Stimulated activated CD4-positive, alpha-beta T cell treated with anti-CD3 and anti-CD28 coated beads, Interleukin-4, amount 100 ng/mL, for 1 hour (primary cell): ENCODE results near the gene ZFR2.

Experiments
- DNase-seq: peaks from one replicate; pipeline ENCODE4 v3.0.0-alpha.2; 2020

Gene ZFR2

DNA sequence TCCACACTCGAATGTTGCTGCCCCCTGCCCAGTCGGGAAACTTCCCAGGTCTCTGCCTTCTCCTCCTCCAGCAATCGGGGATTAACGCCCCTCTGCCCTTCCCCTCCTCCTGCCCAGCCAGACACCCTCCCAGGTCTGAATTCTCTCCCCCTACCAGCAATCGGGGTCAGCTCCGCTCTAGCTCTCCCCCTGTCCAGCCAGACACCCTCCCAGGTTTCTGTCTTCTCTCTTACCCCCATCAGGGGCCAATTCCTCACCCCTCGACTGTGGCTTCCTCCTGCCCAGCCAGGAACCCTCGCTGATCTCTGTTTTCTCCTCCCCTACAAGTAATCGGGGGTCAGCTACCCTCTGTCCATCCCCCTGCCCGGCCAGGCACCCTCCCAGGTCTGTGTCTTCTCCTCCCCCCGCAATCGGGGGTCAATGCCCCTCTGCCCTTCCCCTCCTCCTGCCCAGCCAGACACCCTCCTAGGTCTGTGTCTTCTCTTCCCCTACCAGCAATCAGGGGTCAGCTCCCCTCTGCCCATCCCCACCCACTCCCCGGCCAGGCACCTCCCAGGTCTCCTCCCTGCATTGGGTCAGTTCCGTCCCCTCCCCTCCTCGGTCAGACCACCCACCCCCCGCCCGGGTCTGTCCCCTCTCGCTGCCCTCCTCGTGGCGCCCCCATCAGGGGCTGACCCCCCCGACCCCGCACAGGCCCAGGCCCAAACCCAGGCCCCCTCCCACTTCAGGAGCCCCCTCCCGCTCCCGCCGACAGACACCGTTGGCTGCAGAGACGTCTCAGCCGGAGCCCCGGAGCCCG is 668 bp downstream of the ZFR2 start:
- DNase-seq, result no peak

DNA sequence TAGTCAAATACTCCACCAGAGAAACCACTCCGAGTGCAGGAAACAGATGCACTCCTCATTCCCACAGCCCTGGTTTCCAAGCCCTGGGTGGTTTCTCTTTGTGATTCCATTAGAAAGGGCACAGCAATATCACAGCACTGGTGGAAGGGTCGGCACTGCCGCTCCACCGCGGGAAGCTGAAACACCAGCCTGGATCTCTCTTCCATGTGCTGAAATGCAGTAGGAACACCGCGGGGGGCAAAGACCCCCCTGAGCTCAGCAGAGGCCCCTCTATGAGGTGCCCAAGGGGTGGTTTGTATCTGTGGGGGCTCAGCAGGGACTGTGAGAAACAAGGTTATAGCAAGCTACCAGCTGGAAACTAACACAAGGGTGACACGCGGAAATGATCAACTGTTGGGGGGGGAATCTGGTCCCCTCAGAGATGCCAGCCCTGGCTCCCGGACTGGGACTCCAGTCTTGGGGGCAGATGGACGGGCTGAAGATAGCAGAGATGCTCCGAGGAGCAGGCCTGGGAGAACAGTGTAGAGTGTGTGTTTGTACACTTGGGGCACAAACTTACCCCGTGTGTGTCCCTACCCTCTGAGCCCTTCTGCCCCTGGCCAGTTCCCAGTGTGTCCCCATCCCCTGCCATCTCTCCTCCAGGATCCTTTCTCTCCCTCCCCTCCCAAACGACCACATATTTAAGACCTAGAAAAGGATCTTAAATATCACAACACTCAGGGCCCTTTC is 1.8 kb downstream of the ZFR2 start:
- no peak for DNase-seq

DNA sequence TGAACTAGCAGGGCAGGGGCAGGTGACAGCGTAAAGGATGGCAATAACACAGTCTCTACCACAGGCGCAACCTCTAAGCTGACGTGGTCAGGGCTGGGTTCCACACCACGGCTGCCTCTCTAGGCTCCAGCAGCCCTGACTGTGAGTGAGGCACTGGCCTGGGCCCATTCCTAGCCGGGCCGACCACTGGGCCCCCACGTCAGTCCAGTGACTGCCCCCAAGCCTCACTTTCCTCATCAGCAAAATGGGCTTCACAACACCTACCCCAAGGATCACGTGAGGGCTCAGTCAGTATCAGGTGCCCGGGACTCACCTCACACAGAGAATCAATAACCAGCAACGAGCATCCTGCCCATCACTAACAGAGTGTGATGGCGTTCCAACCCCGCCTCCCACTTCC is 5.2 kb downstream of the ZFR2 start:
- no peak for DNase-seq

DNA sequence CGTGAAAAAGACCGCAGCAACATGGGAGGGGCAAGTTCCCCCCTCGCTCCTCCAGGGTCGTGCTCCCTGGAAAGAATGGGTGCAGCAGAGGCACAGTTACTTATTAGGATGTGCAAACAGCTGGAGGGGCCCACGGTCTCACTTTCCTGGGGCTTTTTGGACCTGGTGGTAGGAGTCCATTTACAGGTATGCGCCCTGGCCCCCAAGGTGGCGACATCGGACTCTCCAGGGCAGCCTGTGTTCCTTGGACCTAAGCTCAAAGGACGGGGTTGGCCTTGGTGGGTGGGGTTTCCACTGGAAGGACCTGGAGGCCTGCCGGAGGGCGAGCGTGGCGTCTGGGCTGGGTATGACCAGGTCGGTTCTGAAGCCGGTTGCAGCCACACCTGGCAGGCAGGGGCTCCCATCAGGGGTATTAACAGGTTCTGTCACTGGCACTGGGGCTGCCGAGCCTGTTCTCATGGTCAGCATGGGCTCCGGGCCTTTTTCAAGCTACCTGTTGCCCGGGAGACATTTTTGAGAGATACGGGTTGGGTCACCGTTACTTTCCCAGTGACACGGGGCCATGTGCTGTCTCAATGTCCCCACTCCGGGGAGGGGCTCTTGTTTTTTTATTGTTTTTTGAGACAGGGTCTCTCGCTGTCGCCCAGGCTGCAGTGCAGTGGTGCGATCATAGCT is 5.9 kb downstream of the ZFR2 start:
- DNase-seq, result no peak

DNA sequence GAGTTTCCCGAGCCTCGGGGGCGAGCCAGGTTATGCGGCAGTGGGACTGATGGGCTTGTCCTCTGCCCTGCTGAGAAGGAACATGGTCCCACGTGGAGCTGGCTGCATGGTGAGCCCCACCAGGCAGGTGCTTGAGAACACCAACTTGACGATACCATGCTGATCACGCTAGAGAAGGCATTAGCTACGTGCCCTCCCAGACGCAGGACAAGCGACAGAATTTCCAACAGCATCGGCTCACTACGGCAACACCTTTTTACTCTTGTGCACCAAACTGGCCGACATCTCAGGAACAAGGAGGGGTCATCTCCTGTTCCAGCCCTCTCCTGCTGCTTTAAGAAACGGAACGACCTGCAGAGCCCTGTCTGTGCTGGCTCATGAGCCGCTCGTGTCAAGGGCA is 8.3 kb downstream of the ZFR2 start:
- no peak for DNase-seq

DNA sequence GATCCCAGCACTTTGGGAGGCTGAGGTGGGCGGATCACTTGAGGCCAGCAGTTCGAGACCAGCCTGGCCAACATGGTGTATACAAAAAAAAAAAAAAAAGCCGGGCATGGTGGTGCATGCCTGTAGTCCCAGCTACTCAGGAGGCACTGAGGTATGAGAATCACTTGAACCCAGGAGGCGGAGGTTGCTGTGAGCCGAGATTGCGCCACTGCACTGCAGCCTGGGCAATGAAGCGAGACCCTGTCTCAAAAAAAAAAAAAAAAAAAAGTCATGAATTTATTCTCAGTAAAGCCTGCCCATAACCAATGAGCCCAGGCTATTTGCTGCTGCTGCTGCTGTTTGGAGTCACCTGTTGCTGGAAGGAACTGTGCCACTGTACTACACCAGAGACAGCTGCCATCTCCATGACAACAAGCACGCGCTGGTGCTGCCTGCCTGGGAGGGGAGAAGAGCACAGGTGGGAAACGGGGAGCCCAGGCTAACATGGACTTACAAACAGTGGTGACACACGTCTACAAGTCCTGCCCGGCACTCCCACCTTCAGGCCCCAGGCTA is 11.3 kb downstream of the ZFR2 start:
- no peak for DNase-seq

DNA sequence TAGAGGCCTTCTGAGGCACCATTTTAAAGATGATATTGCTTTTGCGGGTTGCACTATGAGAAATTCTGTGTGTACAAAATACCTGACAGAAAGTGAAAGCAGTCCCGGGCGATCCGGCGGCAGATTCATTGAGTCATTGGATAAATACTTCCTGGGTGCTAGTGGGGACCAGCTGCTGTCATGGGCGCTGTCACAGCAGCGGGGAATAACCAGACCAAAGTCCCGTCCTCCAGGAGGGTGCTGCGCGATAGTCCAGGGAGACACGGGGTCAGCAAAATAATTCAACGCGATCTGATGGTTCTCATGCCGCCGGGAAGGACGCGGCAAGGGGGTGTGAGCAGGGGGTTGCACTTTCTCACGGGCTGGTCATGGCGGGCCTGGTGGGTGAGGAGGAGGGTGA is 13.5 kb downstream of the ZFR2 start:
- no peak for DNase-seq

DNA sequence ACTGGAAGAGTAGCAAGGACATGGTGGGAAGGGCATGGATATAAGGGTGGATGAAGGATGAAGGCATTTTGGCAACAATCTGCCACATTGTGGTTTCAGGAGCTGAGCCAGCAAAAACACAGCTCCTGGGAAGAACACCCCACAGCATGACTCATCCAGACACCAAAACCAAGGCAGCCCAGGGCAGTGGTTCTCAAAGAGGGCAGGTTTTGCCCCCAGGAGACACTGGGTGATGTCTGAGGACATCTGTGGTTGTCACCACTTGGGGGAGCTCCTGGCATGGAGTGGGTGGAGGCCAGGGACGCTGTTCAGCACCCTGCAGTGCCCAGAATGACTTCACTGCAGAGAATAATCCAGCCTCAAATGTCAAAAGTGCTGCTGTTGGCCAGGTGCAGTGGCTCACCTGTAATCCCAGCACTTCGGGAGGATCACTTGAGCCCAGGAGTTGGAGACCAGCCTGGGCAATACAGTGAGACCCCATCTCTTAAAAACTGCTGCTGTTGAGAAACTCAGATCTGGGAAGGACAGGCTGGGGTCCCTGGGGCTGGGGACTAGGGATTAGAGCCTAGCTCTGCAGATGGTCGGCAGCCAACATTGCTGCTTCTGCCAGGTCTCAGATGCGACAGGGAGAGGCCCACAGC is 16.1 kb downstream of the ZFR2 start:
- DNase-seq, result peak; percentile 23

DNA sequence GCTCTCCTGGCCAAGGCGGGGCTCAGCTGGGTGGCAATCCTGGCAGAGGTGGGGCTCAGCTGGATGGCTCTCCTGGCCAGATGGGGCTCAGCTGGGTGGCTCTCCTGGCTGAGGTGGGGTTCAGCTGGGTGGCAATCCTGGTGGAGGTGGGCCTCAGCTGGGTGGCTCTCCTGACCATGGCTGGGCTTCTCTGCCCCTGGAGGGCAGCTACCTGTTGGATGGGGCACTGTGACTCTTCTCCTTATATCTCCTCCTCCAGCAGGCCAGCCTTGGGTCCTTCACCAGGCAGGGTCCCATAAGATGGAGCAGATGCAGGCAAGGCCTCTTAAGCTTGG is 16.7 kb downstream of the ZFR2 start:
- DNase-seq, result no peak

DNA sequence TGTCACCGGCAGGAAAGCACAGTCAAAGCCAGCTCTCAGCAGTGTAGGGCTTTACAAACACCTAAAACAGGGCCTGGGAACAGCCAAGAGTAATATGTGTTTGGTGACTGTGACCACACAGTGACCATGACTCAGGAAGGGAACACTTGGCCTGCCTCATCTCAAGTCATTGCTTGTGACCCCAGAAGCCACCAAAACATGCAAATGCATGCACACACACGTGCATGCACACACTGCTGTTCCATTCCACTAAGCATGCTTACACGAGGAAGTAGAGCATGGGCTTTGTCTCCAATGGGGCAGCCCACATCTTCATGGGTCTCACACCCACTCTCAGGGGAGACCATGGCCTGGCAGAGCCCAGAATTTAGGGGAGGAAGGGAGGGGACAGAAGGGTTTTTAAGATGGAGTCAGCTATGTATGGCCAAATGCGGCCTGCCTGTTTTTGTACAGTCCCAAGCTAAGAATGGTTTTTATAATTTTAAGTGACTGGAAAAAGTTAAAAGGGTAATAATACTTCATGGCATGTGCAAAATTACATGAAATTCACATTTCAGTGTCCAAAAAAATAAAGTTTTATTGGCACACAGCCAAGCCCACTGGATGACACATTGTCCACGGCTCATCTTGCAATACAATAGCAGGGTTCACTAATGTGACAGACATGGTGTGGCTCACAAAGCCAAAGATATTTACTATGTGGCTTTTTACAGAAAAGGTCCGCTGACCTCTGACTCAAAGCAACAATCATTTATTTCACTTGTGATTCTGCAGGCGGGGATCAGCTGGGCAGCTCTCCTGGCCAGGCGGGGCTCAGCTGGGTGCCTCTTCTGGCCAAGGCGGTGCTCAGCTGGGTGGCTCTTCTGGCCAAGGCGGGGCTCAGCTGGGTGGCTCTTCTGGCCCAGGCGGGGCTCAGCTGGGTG is 17.3 kb downstream of the ZFR2 start:
- DNase-seq, result no peak

DNA sequence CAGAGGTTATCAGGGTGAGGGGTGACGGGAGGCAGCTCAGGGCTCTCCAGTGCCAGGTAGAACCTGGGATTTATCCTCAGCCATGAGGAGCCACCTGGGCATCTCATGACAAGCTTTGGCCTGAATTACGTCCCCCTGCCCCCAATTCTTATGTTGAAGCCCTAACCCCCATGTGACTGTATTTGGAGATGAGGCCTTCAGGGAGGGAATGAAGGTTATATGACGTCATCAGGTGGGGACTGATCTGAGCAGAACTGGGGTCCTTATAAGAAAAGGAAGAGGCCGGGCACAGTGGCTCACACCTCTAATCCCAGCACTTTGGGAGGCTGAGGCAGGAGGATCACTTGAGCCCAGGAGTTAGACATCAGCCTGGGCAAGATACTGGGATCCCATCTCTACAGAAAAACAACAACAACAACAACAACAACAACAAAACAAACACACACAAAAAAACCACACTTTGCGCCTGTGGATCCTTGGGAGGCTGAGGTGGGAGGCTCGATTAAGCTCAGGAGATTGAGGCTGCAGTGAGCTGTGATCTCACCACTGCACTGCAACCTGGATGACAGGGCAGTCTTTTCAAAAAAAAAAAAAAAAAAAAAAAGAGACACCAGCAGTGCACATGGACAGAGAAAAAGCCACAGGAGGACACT is 18.4 kb downstream of the ZFR2 start:
- no peak for DNase-seq

DNA sequence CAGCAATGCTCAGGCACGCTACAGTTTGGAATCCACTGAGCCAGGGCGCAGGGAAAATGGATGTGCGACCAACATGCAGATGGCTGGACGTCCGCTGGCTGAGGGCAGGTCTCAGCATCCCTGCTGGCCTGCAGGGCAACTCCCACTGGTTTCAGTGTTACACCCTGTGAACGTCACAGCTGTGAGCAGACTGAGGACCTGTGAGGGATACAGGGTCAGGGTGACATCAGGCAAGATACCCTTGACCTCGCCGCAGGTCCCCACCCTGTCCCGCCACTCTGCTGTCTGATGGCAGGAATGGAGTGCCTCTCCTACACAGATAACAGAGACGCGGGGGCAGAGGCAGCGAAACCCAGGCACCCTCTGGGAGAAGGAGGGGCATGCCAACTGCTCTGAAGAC is 19.1 kb downstream of the ZFR2 start:
- DNase-seq, result no peak

DNA sequence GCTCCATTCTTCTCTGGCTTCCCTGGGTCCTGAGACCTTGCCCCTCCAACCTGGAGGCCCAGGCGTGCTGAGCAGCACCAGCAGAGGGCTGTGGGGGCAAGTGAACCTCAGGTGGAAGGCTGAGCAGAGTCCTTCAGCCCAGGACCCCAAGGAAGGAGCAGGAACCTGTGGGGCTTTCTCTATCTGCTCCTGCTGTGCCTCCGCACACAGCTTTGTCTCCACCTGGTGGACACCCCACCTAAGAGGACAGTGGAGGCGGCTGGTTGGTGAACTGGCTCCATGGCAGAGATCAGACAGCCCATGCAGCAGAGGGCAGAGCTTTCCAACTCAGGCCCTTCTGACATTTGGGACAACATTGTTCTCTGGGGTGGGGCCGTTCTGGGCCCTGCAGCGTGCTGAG is 19.7 kb downstream of the ZFR2 start:
- DNase-seq, result peak; percentile 54

DNA sequence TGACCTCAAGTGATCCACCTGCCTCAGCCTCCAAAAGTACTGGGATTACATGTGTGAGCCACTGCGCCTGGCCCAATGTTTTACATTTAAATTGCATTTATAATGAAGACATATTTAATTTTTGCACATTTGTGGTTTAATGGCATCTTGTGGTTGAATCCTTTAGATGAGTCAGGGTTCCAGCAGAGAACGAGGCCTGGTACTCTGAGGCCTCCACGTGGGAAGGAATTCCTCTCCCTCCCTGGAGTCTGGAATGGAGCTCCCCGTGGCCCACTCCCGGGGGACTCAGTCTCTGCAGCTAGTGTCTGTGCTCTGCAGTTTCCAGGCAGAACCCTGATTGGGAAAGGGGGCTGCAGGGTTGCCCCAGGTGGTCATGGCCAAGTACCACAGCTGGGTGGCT is 24.2 kb downstream of the ZFR2 start:
- no peak for DNase-seq

DNA sequence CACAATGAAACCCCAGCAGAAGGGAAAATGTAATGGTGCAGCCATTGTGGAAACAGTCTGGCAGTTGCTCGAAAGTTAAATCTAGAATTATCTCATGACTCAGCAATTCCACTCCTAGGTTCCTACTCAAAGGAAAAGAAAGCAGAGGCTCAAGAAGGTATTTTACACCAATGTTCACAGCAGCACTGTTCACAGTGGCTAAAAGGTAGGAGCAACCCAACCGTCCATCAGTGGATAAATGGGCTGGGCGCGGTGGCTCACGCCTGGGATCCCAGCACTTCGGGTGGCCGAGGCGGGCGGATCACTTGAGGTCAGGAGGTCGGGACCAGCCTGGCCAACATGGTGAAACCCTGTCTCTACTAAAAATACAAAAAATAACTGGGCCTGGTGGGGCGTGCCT is 25.9 kb downstream of the ZFR2 start:
- no peak for DNase-seq

DNA sequence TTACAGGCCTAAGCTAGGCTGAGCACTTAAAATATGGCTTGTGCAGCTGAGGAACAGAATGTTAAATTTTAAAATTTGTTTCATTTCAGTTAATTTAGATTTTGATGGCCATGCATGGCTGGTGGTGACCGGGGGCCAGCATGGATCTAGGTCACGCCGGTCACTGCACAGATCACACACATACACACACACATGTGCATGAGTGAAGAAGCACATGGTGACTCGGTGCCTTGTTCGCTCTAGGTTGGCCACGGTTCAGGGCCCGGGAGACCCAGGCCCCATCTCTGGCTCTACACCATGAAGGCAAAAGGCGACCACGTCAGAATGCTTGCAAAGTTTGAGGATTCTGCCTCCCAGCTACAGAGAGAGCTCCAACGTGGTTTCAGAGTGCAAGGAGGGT is 28.0 kb downstream of the ZFR2 start:
- no peak for DNase-seq

DNA sequence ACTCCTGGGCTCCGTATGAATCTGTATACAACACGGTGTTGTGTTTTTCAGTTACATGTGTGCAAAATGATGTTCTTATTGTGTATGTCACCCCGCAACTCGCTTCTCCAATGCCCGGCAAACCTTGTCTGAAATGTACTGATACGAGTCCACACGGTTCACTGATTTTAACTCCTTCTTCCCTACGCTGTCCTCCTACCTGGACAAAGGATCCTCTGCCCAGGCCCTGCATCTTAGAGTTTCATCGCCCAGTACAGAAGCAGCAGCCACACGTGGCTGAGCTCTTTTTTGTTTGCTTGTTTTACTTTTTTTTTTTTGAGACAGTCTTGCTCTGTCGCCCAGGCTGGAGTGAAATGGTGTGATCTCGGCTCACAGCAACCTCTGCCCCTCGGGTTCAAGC is 28.9 kb downstream of the ZFR2 start:
- DNase-seq, result no peak

DNA sequence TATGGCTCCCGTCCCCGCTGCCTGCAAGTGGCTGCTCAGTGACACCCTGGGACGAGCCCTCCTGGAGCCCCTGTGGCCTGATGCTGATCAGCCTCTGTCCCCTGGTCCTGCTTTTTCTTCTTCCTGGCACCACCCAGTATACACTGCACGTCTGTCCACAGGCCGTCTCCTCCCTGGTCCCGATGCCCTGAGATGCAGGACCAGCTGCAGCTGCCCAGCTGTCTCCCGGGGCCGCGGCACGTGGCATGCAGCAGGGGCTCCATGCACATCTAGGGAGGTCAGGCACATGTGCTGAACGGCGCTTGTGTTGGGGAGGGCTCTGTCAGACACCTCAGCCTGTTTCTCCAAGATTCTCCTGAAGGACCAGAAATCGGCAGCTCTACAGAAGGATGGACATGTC is 30.2 kb downstream of the ZFR2 start:
- no peak for DNase-seq

DNA sequence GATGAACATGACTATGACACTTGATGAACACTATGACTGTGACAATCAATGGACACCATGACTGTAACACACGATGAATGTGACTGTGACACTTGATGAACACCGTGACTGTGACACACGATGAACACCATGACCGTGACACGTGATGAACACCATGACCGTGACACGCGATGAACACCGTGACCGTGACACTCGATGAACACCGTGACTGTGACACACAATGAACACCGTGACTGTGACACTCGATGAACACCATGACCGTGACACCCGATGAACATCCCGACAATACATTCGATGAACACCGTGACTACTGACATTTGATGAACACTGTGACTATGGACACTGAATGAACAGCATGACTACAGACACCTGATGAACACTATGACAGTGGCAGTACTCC is 30.9 kb downstream of the ZFR2 start:
- no peak for DNase-seq

DNA sequence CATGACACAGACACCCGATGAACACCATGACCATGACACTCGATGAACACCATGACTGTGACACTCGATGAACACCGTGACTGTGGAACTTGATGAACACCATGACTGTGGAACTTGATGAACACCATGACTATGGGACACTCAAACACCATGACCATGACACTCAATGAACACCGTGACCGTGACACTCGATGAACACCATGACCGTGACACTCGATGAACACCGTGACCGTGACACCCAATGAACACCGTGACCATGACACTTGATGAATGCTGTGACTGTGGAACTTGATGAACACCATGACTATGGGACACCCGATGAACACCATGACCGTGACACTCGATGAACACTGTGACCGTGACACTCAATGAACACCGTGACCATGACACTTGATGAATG is 31.5 kb downstream of the ZFR2 start:
- no peak for DNase-seq

DNA sequence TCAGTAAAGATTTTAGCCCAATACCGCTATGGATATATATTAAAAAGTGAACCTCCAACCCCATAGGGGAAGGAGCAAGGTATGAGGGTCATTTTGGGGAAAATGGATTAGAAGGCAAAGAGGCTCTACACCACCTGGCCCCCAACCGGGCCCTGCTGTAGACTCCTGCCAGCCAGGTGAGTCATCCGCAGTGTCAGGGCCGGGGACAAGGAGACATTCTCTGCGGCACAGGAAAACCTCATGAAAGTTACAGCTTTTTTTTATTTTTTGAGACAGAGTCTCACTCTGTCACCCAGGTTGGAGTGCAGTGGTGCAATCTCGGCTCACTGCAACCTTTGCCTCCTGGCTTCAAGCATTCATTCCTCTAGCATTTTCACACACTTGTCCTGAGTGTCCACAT is 32.0 kb downstream of the ZFR2 start:
- no peak for DNase-seq

DNA sequence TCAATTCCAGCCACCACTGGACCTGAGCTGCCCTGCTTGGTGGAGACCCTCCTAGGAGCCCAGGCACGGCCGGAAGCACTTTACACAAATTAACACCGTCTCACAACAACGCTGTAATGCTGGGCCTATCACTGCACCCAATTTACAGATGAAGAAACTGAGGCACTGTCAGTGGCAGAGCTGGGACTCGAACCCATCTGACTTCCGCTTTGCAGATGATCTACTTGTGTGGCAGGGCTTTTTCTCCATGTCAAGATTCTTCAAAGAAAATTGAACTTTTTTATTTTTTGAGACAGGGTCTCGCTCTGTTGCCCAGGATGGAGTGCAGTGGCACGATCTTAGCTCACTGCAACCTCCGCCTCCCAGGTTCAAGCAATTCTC is 33.8 kb downstream of the ZFR2 start:
- no peak for DNase-seq
